ENCODE measurements around the gene ABCG1.

The ABCG1 gene

GRCh38 chr21:42214081-42214750, 4.7 kb upstream of the ABCG1 start:
- DNase-seq (ENCODE audit: low spot score) = no peak

- no peak for DNase-seq (ENCODE audit: low spot score)
Observed at GRCh38 chr21:42214921-42215320, 4.0 kb upstream of the ABCG1 start.

- DNase-seq (ENCODE audit: low spot score) = no peak
Observed at GRCh38 chr21:42215942-42216725, 2.8 kb upstream of the ABCG1 start.

- no peak for DNase-seq (ENCODE audit: low spot score)
Observed at GRCh38 chr21:42216726-42217572, 2.0 kb upstream of the ABCG1 start.

- DNase-seq (ENCODE audit: low spot score) = no peak
Observed at GRCh38 chr21:42219606-42220137, 732 bp downstream of the ABCG1 start.

- no peak for DNase-seq (ENCODE audit: low spot score)
Observed at GRCh38 chr21:42220138-42220701, 1.3 kb downstream of the ABCG1 start.

- DNase-seq (ENCODE audit: low spot score) = no peak
Observed at GRCh38 chr21:42221581-42222345, 2.8 kb downstream of the ABCG1 start.

- no peak for DNase-seq (ENCODE audit: low spot score)
Observed at GRCh38 chr21:42222386-42222785, 3.4 kb downstream of the ABCG1 start.

GRCh38 chr21:42222821-42223390, 4.0 kb downstream of the ABCG1 start:
- DNase-seq (ENCODE audit: low spot score) = no peak

- DNase-seq (ENCODE audit: low spot score) = no peak
Observed at GRCh38 chr21:42223826-42224575, 5.1 kb downstream of the ABCG1 start.

- DNase-seq (ENCODE audit: low spot score) = no peak
Observed at GRCh38 chr21:42225042-42225441, 6.1 kb downstream of the ABCG1 start.

GRCh38 chr21:42225571-42226155, 6.7 kb downstream of the ABCG1 start:
- DNase-seq (ENCODE audit: low spot score) = no peak

- no peak for DNase-seq (ENCODE audit: low spot score)
Observed at GRCh38 chr21:42226626-42227025, 7.7 kb downstream of the ABCG1 start.

GRCh38 chr21:42227909-42228708, 9.2 kb downstream of the ABCG1 start:
- DNase-seq (ENCODE audit: low spot score) = peak; percentile 81

GRCh38 chr21:42228709-42229220, 9.8 kb downstream of the ABCG1 start:
- DNase-seq (ENCODE audit: low spot score) = no peak

- DNase-seq (ENCODE audit: low spot score) = no peak
Observed at GRCh38 chr21:42229676-42230075, 10.7 kb downstream of the ABCG1 start.

GRCh38 chr21:42230178-42230577, 11.2 kb downstream of the ABCG1 start:
- no peak for DNase-seq (ENCODE audit: low spot score)

- DNase-seq (ENCODE audit: low spot score) = no peak
Observed at GRCh38 chr21:42230636-42231035, 11.7 kb downstream of the ABCG1 start.

- no peak for DNase-seq (ENCODE audit: low spot score)
Observed at GRCh38 chr21:42231756-42232155, 12.8 kb downstream of the ABCG1 start.
